HG03095 (cell line): Measurements from ENCODE around the gene B4GALT5.

Experiments
- ATAC-seq: cut with Tn5 transposase; IDR thresholded peaks from one replicate; pipeline ENCODE4 v1.9.1; 2021; ENCODE audit warnings: moderate library complexity; ENCODE audit not compliant: unreplicated experiment

Gene B4GALT5

DNA sequence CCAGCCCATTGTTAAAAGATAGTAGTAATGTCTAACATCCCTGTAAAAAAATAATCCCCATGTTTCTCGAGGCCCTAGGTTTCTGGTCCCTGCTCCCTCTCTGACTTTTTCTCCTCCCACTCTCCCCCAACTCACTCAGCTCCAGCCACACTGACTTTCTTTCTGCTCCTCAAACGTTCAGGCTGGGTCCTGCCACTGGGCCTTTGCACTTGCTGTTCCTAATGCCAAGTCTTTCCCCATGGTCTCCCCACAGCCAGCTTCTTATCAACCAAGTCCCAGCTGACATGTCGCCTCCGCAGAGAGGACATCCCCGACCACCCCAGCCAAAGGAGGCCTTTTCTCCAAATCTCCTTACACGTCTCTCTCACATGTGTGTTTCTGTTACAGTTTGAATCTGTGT, 123.9 kb downstream of the B4GALT5 start:
- ATAC-seq, result no peak

DNA sequence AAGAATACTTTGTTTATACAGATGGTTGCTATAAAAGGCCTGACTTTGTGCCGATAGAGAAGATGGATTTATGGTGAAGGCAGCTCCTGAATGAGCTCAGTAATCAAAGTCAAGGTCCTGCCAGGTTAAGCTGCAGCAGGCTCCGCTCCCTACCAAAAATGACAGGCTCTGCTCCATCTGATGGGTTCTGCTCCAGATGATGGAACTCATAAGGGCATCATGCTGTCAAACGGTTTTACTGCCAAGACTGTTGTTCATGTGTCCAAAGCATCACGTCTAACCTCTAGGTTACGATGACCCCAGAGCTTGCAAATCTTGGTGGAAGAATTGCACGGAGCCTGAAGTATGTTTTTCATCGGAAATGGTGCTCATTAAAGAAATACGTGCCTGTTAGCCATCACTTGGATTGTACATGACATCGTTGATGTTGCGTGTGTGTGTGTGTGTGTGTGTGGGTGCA, 126.5 kb downstream of the B4GALT5 start:
- ATAC-seq, result no peak

DNA sequence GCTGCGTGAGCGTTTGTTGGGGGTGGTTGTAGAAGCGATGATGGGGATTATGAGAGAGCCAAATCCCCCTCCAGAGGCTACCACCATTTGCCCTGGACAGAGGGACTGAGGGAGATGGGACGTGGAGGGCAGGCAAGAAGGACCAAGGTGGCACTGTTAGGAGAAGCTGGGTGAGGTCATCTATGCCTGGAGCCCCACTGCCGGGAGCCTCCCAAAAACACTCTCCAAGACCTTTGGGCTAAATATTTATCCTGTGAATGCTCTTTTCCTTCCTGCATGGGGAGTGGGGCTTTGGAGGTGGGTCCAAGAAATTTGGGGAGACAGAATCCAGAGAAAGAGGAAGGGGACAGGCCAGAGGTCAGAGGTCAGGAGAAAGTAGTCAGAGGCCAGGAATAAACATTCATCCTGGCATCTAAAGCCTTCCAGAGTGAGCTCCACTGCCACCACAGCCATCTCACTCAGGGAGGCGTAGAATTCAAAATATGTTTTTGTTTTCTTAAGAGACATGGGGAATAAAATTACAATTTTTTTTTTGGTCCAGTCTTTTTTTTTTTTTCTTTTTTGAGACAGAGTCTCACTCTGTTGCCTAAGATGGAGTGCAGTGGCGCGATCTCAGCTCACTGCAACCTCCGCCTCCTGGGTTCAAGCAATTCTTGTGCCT, 128.0 kb downstream of the B4GALT5 start:
- ATAC-seq, result no peak

DNA sequence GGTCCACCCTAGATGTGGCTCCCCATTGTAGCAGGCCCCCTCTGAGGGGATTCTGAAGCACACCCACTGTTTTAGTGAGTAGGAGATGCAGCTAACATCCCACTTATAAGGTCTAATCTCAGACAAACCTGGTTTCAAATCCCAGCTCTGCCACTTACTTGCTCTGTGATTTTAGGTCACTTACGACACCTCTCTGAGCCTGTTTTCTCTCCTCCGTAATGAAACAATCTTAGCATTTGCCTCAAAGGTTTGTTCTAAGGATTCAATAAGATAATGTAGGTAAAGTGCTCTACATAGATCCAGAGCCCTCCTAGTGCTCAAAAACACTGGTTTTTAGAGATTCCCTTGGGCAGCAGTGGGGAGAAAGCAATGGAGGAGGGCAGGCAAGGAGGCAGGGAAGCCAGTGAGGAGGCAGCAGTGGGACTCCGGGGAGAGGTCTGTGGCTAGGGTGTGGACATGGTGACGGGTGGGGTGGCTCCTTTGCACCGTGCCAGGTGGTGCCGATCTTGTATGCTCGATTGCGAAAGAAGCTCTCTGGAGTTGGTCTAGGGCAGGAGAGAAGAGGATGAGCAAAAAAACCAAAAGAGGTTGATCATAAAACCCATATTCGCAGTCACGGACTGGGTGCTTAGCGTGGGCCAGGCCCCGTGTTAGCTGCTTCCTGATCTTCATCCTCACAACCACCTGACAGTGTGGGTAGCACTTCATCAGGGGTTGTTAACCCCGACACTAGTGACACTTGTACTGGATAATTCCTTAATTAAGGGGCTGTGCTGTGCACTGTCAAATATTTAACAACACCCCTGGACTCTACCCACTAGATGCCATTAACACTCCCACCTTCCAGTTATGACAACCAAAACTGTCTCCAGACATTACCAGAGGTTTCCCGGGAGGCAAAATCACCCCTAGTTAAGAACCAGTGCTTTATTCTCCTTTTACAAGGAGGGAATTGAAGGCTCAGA, 129.0 kb downstream of the B4GALT5 start:
- no peak for ATAC-seq

DNA sequence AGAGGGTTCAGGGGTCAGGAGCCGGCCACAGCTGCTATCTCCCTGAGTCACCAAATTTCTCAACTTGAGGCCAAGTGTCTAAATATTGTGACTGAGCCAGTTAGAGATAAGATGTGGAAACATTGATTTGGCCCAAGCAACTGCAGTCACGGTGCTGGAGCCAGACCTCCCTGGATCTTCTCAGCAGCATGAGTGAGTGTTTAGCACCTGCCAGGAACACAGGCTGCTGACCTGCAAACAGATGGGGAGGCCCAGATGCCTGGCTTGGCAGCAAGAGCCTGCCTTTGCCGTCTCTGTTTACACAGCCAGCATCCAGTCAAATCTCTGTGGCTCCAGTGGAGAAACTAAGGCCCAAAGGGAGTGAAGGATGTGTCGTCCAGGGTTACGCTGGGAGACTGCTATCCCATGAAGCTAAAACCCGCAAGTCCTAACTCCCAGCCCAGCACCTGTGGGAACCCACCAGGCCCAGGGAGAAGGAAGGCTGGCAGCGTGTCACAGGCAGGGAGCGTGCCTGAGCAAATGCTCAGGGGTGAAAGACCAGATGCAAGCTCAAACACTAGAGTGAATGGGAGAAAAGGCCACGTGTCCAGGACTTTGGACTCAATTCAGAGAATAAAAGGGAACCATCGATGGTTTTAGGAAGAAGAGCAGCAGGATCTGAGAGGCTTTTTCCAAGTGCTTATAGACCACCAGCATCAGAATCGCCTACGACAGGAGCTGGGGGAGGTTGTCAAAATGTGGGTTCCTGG, 129.8 kb downstream of the B4GALT5 start:
- ATAC-seq, result no peak

DNA sequence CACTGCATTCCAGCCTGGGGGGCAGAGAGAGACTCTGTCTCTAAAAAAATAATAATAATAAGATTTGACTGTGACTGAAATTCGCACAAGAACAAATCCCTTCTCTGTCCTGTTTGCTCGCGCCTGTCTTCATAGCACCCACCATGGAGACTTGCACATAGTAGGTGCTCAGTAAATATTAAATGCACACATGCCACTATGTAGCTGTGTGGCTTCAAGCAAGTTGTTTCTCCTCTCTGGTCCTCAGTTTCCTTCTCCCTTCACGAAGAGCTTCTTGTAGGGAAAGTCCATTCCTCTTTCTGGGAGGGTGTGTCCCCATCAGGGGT, 130.4 kb downstream of the B4GALT5 start:
- no peak for ATAC-seq
